OCI-LY7 (cell line): ENCODE measurements around the gene GPR156.

Source experiments
- CTCF ChIP-seq: fragments of 200-600 bp; sonication (generic); conservative IDR thresholded peaks from 2 replicates; pipeline ENCODE4 v1.5.1; 2014; ENCODE audit warnings: mild to moderate bottlenecking, antibody characterized with exemption, low read length, moderate library complexity, mixed read lengths
- EZH2phosphoT487 ChIP-seq: fragments of 200-600 bp; sonication (generic); IDR thresholded peaks from 2 replicates; pipeline ENCODE4 v1.6.1; 2018; ENCODE audit warnings: low read depth, borderline replicate concordance, mild to moderate bottlenecking, mixed run types, antibody characterized with exemption, low read length, moderate library complexity, mixed read lengths

- TF ChIP-seq CTCF (no peak), EZH2phosphoT487 (no peak)
Measured at GRCh38 chr3:120156699-120157098, 128.3 kb downstream of the GPR156 start.
